Activated T-helper 2 cell treated with anti-CD3 and anti-CD28 coated beads, Interferon-gamma antibody, Interleukin-2, Interleukin-4, amounts not matched to agents 10 μg/mL and 5 μg/mL and 100 μg/mL, durations not matched to agents 14 hours and 24 hours and 36 hours (primary cell): ENCODE results near the gene PYGL. TPM values are rescaled to one million over a fixed set of nuclear protein-coding genes. Genes with fewer than 3 reads are reported as not detected.

Experiments used
- DNase-seq: peaks from one replicate; pipeline ENCODE4 v3.0.0; 2021; ENCODE audit warnings: low spot score
- H3K27ac Mint-ChIP-seq: one replicate; pipeline ENCODE4 v1.8.0; 2021; ENCODE audit warnings: mixed read lengths
- H3K27me3 Mint-ChIP-seq: one replicate; pipeline ENCODE4 v1.8.0; 2021; ENCODE audit warnings: low read depth, mixed read lengths
- H3K36me3 Mint-ChIP-seq: one replicate; pipeline ENCODE4 v1.8.0; 2021; ENCODE audit warnings: low read depth, mixed read lengths
- H3K4me1 Mint-ChIP-seq: one replicate; pipeline ENCODE4 v1.8.0; 2021; ENCODE audit warnings: low read depth, mixed read lengths
- H3K4me3 Mint-ChIP-seq: one replicate; pipeline ENCODE4 v1.8.0; 2021; ENCODE audit warnings: low read depth, mild to moderate bottlenecking, moderate library complexity, mixed read lengths
- H3K9me3 Mint-ChIP-seq: one replicate; pipeline ENCODE4 v1.8.0; 2021; ENCODE audit warnings: mixed read lengths
- intact Hi-C: fragments of 100-400 bp; cut with micrococcal nuclease; formaldehyde crosslinking; loops from one replicate; pipeline ENCODE4 v1.15.1; 2023
- total RNA-seq: library from RNA; stranded (reverse); gene quantifications from 2 replicates; pipeline ENCODE4 v1.2.3, GENCODE V29; 2022

Gene PYGL
- 1.5 and 2.1 TPM in 2 replicates for total RNA-seq

DNA sequence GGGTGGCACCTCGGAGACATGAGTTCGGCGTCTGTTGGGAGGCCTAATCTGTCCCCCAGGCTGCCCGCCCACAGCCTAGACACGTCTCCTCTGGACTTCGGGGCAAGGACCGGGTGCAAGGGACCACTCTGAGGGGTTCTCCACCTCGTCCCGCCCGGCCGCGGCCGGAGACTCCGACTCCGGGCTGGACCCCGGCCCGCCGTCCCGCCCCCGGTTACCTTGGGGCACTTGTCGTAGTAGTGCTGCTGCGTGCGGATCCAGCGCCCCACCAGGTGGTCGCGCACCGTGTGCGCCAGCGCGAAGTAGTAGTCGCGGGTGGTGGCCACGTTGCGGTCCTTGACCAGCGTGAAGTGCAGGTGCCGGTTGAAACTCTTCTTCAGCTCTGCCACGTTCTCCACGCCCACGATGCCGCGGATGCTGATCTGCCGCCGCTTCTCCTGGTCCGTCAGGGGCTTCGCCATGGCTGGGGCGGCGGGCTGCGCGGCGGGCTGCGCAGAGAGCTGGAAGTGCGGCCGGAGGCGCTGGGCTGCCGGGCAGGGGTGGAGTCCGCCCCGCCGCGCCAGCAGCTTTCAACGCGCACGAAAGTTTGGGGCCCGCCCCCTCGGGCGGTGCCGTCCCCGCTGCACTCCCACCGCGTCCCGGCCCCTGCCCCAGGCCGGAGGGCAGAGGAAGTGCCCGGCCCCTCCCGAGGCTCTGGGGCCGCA, at the start of gene PYGL:
PYGL (minus strand) TSS at position 541 of the 704 bp plus-strand sequence; CDS start at position 461, 80 bp downstream.
- Mint-ChIP-seq H3K4me1 (peaks cover 9% of the 10 kb centered on the region), H3K27ac (peak within 1 kb of the TSS; percentile 52), H3K4me3 (peak within 1 kb of the TSS; percentile 85), H3K36me3 (no peaks in the 10 kb centered on the region), H3K27me3 (peaks cover 35% of the 10 kb centered on the region), H3K9me3 (no peaks in the 10 kb centered on the region)
- intact Hi-C loops, result no loop called here
- peak; percentile 14 for DNase-seq

DNA sequence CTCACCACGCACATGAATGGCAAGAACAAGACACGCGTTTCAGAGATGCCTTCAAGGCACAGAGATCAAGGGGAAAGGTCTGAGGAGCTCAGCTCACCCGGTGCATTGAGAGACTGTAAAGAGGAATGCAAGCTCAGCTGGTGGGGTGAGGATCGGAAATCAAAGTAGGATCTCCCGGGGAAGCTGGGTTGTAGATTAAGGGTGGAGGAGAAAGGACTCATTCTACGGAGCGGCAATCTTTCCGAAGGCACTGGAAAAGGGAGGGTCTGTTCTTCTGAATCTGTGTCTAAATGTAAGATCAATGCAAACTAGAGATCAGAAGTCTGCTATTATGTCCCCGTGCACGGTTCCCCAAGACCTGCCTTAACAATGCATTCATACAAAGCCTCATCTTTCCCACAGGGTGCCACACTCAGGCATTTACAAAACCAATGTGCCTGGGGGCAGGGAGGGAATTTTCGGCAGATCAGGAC, 41.6 kb upstream of the PYGL start:
- H3K4me3 Mint-ChIP-seq, result no peak overlapping the region
- no peaks in the 10 kb centered on the region for H3K9me3 Mint-ChIP-seq
- no peaks in the 10 kb centered on the region for H3K4me1 Mint-ChIP-seq
- no peak overlapping the region for H3K27ac Mint-ChIP-seq
- intact Hi-C loops, result no loop called here
- H3K36me3 Mint-ChIP-seq, result no peaks in the 10 kb centered on the region
- H3K27me3 Mint-ChIP-seq, result peaks cover 5% of the 10 kb centered on the region
- no peak for DNase-seq

DNA sequence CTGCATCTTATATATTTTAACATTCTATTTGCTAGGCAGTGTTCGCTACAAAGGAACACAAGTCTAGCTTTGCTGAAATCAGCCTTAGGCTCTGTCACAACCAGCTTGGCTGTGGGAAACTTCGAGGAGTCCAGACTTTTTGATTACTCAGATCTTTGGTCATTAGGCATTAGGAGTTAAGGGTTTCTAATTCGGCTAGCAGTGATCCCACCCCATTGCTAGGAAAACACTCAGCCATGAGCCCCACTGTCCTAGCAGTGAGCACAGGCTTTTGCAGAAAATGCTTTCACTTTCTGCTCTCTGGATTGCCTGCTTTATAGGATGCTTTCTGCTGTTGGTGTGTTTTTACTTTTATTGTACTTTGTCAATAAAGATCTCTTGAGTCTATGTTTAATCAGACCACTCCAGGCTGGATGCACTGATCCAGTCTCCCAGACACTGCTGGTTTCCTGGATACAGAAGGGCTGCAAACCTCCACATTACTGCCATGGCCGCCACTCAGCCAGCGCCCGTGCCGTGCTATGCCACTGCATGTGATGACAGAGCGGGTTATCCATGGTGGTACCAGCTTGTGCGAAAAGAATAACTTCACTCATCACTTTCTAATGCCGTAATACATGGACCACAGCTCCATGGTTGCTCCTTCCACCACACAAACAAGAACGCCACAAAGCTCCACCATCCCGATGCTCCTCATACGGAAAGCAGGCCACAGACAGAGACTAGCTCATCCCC, 41.0 kb upstream of the PYGL start:
- Mint-ChIP-seq H3K36me3 (no peaks in the 10 kb centered on the region), H3K4me3 (no peak overlapping the region), H3K9me3 (no peaks in the 10 kb centered on the region), H3K27ac (no peak overlapping the region), H3K27me3 (peaks cover 5% of the 10 kb centered on the region), H3K4me1 (no peaks in the 10 kb centered on the region)
- DNase-seq, result no peak
- intact Hi-C loops, result no loop called here

DNA sequence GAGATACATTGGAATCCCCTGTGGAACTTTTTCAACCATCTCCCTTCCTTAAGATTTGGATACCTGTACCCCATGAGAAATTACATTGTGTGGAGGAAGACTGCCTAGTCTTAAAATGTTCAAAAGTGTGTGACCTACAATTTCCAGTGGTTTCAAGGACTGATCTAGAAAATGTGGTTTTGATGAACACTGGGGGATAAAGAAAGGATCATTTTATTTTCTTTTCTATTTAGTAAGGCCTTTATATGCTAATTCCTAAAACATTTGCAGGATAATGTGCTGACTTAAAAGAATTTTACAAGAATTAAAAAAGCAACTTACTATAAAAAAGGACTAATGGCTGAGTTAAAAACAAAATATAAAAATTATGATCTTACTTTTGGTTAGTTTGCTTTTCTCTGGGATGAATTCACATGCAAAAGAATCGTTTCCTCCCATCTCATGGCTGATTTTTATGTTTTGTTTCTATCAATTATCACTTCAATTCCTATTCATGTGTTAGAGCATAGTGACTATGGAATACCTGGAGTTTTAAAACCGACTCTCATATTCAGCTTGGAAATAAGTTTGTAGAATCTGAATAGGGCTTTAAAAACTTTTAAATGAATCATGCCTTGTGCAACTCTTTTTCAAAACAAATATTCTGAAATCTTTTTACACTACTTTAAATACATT, 39.9 kb upstream of the PYGL start:
- H3K9me3 Mint-ChIP-seq, result no peaks in the 10 kb centered on the region
- intact Hi-C loops, result no loop called here
- no peaks in the 10 kb centered on the region for H3K36me3 Mint-ChIP-seq
- H3K4me3 Mint-ChIP-seq, result no peak overlapping the region
- no peak overlapping the region for H3K27ac Mint-ChIP-seq
- H3K27me3 Mint-ChIP-seq, result peaks cover 4% of the 10 kb centered on the region
- DNase-seq, result no peak
- H3K4me1 Mint-ChIP-seq, result no peaks in the 10 kb centered on the region

DNA sequence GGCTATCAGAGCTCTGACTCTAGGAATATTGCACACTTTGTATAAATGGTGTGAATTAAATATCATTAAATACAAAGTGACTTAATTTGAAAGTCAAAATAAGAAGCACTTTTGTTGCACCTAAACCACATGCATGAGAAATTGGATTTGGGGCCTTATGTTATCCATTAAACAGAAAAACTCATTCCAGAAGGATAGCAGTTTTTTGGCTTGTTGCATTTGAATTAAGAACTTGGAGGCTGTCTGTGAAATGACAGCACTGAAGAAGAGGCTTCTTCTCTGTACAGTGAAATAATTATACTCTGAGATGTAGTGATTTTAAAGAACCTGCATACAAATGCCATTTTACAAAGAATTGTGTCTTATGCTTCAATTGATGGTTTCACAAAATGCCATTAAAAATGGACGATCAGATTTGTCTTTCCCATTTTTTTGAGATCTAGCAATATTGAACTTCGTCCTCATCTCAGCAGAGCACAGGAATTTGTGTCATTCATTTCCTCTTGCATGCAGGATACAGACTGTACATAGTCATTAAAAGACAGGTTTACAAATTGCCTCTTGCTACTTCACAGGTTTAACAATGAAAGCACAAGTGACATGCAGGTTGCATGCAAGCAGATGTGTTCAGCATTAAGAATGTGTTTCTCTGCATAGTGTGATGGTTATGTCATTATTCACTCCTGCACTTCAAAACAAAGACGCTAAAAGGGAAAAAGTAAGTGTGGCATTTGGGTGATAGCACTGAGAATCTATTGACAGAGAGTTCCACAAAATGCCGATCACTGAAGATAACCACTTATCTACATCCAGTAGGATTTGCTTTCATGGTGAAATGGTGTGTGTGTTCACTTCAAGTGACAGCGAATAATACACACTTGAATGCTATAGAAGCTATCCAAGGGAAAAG, 35.9 kb upstream of the PYGL start:
- no peak overlapping the region for H3K4me3 Mint-ChIP-seq
- no peaks in the 10 kb centered on the region for H3K4me1 Mint-ChIP-seq
- H3K9me3 Mint-ChIP-seq, result no peaks in the 10 kb centered on the region
- H3K27me3 Mint-ChIP-seq, result peaks cover under 1% of the 10 kb centered on the region
- no peaks in the 10 kb centered on the region for H3K36me3 Mint-ChIP-seq
- H3K27ac Mint-ChIP-seq, result no peak overlapping the region
- intact Hi-C loops, result no loop called here
- no peak for DNase-seq

DNA sequence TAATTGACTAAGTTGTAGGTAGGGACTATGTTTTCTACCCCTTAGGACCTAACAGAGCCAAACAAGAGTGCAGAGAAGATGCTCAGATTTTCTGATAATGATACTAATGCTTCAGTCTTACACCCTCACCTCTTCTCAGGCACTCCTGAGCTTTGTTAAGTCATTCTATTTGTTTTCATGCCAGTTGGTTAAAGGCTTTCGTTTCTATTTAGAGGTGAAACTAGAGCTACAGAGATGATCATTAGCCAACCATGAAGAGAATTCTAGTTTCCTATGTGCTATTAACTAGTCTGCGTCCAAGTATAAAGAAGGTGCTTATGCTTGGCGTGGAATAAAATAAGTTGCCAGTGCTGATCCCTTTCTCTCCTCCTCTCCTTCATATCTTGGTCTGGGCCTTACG, 34.6 kb upstream of the PYGL start:
- Mint-ChIP-seq H3K9me3 (no peaks in the 10 kb centered on the region), H3K4me1 (no peaks in the 10 kb centered on the region), H3K27ac (no peak overlapping the region), H3K36me3 (no peaks in the 10 kb centered on the region), H3K4me3 (no peak overlapping the region), H3K27me3 (peaks cover 3% of the 10 kb centered on the region)
- DNase-seq, result no peak
- intact Hi-C loops, result no loop called here

DNA sequence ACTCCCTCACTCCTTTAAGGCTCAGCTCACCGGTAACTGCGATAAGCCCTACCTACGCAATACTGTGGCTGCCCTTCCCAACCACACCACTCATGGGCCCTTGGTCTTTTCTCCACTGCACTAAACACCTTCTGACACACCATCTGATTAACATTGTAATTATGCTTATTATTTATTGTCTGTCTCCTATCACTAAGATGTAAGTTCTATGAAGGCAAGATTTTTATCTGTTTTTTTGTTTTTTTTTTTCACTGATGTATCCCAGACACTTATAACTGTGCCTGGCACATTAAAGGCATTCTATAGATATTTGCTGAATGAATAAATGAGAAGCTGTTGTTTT, 34.2 kb upstream of the PYGL start:
- DNase-seq, result no peak
- H3K4me1 Mint-ChIP-seq, result no peaks in the 10 kb centered on the region
- intact Hi-C loops, result no loop called here
- H3K4me3 Mint-ChIP-seq, result no peak overlapping the region
- no peaks in the 10 kb centered on the region for H3K36me3 Mint-ChIP-seq
- peaks cover 3% of the 10 kb centered on the region for H3K27me3 Mint-ChIP-seq
- no peak overlapping the region for H3K27ac Mint-ChIP-seq
- H3K9me3 Mint-ChIP-seq, result no peaks in the 10 kb centered on the region

DNA sequence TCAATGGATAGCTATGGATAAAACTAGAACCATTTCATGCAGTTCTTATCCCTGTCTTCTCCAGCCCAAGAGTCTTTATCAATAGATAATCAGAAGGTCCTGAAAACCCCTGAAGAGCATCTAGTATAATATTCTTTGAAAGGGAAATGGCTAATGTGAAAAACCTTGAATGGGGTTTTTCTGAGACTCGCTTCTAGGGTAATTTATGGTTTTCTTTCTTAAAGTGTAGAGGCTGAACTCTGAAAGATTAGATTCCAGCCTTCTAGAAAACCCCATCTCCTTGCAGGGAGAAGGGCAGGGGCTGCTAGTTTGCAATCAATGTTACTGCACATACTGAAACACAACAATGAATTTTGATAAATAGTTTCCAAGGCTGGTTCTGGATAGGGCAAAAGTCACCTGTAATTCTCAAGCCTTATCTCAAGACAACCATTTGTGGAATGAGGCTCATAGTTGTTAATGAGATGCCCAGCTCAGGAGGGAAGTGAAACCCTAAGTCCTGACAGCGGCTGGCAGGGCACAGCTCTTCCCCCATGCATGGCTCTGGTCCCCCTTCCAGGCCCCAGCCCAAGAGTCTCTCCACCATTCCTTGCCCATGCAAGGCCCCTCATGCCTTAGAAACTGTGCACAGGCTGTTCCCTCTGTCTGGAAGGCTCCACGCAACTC, 33.7 kb upstream of the PYGL start:
- H3K27me3 Mint-ChIP-seq, result peaks cover 3% of the 10 kb centered on the region
- intact Hi-C loops, result no loop called here
- no peak overlapping the region for H3K4me3 Mint-ChIP-seq
- H3K36me3 Mint-ChIP-seq, result no peaks in the 10 kb centered on the region
- no peaks in the 10 kb centered on the region for H3K4me1 Mint-ChIP-seq
- DNase-seq, result no peak
- no peak overlapping the region for H3K27ac Mint-ChIP-seq
- H3K9me3 Mint-ChIP-seq, result no peaks in the 10 kb centered on the region

DNA sequence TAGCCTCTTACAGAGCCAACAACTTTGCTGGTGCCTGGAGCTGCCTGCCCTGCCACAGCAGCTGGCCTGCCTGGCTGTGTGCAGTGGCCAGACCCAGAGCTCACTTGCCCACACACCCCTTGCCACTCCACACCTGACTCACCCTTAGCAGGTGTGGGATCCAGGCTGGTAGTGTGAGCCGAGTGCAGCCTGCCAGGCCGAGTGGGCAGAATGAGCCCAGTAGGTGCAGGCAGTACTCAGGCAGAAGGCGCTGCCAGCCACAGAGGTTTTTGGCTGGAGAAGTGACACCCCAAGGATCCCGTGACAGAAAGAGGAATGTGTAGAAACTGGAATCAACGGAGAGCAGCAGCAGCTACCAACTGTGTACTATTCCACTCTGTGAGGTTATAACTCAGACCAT, 29.8 kb upstream of the PYGL start:
- no peak overlapping the region for H3K4me3 Mint-ChIP-seq
- no peaks in the 10 kb centered on the region for H3K36me3 Mint-ChIP-seq
- DNase-seq, result no peak
- H3K9me3 Mint-ChIP-seq, result no peaks in the 10 kb centered on the region
- H3K27ac Mint-ChIP-seq, result no peak overlapping the region
- intact Hi-C loops, result no loop called here
- no peaks in the 10 kb centered on the region for H3K4me1 Mint-ChIP-seq
- H3K27me3 Mint-ChIP-seq, result peaks cover 8% of the 10 kb centered on the region

DNA sequence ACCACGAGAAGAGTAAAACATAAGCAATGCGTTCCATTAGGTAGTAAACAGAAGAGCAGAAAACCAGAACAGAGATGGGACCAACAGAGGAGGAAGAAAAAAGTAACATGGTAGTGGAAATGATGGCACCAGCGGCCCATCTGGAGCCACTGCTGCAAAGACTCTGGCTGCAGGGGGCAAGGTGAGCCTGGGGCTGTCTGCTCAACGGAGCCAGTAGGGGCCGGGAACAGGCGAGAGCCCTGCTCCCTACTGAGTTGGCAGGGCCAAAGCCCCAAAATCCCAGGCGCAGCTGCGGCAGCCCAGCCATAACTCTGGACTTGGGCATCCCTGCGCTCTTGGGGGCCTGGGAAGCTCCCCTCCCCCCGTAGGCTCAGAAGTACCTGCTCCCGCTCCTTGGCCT, 28.5 kb upstream of the PYGL start:
- Mint-ChIP-seq H3K4me1 (no peaks in the 10 kb centered on the region), H3K4me3 (no peak overlapping the region), H3K27ac (no peak overlapping the region), H3K36me3 (no peaks in the 10 kb centered on the region), H3K27me3 (peaks cover 11% of the 10 kb centered on the region), H3K9me3 (no peaks in the 10 kb centered on the region)
- intact Hi-C loops, result no loop called here
- DNase-seq, result no peak

DNA sequence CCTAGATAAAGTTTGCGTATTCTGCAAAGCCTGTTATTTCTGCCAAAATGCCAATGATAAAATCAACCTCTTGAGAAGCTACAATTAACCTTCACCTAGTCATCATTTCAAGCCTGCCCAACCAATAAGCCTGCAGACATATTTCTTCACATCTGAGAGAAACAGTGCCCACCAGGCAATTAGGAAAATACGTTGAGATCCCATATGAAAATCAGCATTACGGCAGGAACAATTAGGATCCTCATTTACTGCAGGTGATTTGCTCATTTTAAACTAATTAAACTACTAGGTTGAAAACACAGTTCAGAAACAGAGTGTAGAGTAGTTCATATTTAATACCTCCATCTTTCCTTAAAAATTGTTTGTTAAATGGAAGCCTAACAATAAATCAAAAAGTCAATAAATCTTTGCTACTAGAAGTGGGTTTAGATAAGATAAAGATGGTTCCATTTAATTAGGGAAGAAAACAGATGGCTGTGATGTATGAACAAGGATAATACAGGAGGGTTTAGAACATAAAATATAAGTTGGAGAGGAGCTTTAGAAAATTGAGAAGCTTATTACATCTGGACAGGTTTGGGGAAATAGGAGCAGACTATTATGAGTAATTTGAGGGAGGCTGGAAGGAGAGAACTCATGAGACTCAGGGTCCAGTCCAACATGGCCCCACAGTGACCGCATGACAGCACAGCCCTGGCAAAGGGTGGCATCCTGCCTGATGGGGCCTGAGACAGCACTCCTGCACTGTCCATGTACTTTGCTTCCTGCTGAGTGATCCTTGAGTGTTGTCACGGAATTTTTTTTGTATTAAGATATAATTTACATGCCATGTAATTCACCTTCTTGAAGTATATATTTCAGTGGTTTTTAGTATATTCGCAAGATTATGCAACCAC, 26.9 kb upstream of the PYGL start:
- H3K36me3 Mint-ChIP-seq, result no peaks in the 10 kb centered on the region
- no peak overlapping the region for H3K4me3 Mint-ChIP-seq
- no peaks in the 10 kb centered on the region for H3K9me3 Mint-ChIP-seq
- no peak for DNase-seq
- H3K27me3 Mint-ChIP-seq, result peaks cover 11% of the 10 kb centered on the region
- H3K4me1 Mint-ChIP-seq, result no peaks in the 10 kb centered on the region
- H3K27ac Mint-ChIP-seq, result no peak overlapping the region
- intact Hi-C loops, result no loop called here
